Heart right ventricle (tissue), 16 donors: ENCODE measurements around the gene MGLL. TPM values are rescaled to one million over a fixed set of nuclear protein-coding genes. Genes with fewer than 3 reads are reported as not detected.

Experiments
- ATAC-seq, 8 donors: fragments of 200-7000 bp; cut with Tn5 transposase; one replicate each; pipeline ENCODE4 v1.9.1; 2020; ENCODE audit warnings: mild to moderate bottlenecking in 8 of 8, moderate library complexity in 8 of 8, moderate number of reproducible peaks in 1 of 8
- DNase-seq, 2 donors: peaks; one replicate each; pipeline ENCODE4 v3.0.0-alpha.2; 2020
- H3K27ac ChIP-seq, 10 donors: fragments of 200-600 bp; sonication (generic) in 2 of 10; one replicate each; pipeline versions ENCODE4 v1.5.0 to v1.8.0; 2020 to 2022; ENCODE audit warnings: mild to moderate bottlenecking in 3 of 10
- H3K27me3 ChIP-seq, 7 donors: fragments of 200-600 bp; one replicate each; pipeline ENCODE4 v1.8.0; 2021 to 2022; ENCODE audit warnings: mild to moderate bottlenecking in 2 of 7
- H3K36me3 ChIP-seq, 9 donors: fragments of 200-600 bp; sonication (generic) in 1 of 9; one replicate each; pipeline versions ENCODE4 v1.5.0 to v1.8.0; 2020 to 2022; ENCODE audit warnings: mild to moderate bottlenecking in 2 of 9
- H3K4me1 ChIP-seq, 9 donors: fragments of 200-600 bp; sonication (generic) in 1 of 9; one replicate each; pipeline versions ENCODE4 v1.5.0 to v1.8.0; 2020 to 2022; ENCODE audit warnings: mild to moderate bottlenecking in 4 of 9
- H3K4me3 ChIP-seq, 10 donors: fragments of 200-600 bp; sonication (generic) in 2 of 10; one replicate each; pipeline versions ENCODE4 v1.5.0 to v1.8.0; 2020 to 2022; ENCODE audit warnings: mild to moderate bottlenecking in 7 of 10, moderate library complexity in 2 of 10
- H3K9me3 ChIP-seq, 11 donors: fragments of 200-600 bp in 10 of 11; sonication (generic) in 2 of 11; one replicate each; pipeline versions ENCODE4 v1.5.0 to v1.8.0; 2013 to 2022; ENCODE audit warnings: mild to moderate bottlenecking in 2 of 11, control low read depth in 1 of 11, moderate library complexity in 1 of 11
- CTCF ChIP-seq, 9 donors: fragments of 200-600 bp; sonication (generic) in 2 of 9; IDR thresholded peaks; one replicate each; pipeline versions ENCODE4 v1.5.0 to v1.8.0; 2021 to 2022; ENCODE audit warnings: antibody characterized with exemption in 9 of 9, mild to moderate bottlenecking in 5 of 9, moderate library complexity in 1 of 9
- WGBS, 2 donors: extraction: QIAGEN DNeasy Blood & Tissue Kit; methylation state at CpG; one replicate each; pipeline ENCODE4 v1.1.7; 2013; ENCODE audit warnings: inconsistent platforms in 1 of 2; 5-methylcytosine and 5-hydroxymethylcytosine counted together
- intact Hi-C, 10 donors: fragments of 100-400 bp; cut with DNase I; formaldehyde crosslinking; loops; one replicate each; pipeline versions ENCODE4 v1.11.1 to v1.14.2; 2022
- polyA plus RNA-seq, 2 donors: library from polyadenylated mRNA; stranded (reverse); fragments of 200-250 nt; gene quantifications; one replicate each; pipeline ENCODE4 v1.2.3, GENCODE V29; 2013
- total RNA-seq, 10 donors: library from RNA; stranded (reverse); fragmentation: NEBNext Ultra II Directional in 3 of 10; extraction: Animal tissue kit (Norgen Biotek cat#: 25700) in 3 of 10; gene quantifications; one replicate each; pipeline versions ENCODE4 v1.2.1 to v1.2.4, GENCODE V29; 2021 to 2023
- donor health status: Arrhythmogenic right ventricular cardiomyopathy.
- donor health status: ischemic (EF 13 %, LVEDD 7.1; RV severe dilation, severe dysfunction).
- donor health status: healthy with polysubstance abuse.
- donor health status: DM: no; HTN: yes; CAD: no.
- donor health status: DM: no; HTN: no; CAD: no.
- donor health status: ischemic (EF 25% LVEDD 6.9; RV normal size, moderate dysfunction).
- donor health status: ischemic (EF 25% LVEDD 5.7; RV mildly dilated, moderate dysfunction).
- donor health status: healthy.
- donor health status: DM: yes; HTN: yes; CAD: no.
- donor health status: Ischemic cardiomyopathy.
- donor health status: ischemic (EF 35%, LVEDD 5.7; RV mildly dilated, moderate dysfunction).
- donor health status: nonischemic (EF 11% LVEDD 7.7; RV severe dilation, severe dysfunction).
- donor health status: DM: yes; HTN: yes; CAD: no.
- donor health status: PGD.
- donor health status: ischemic (EF 29% LVEDD 5.4; RV normal size, mild dysfunction).
- donor health status: nonischemic (EF 23%, LVEDD 6.1; RV moderate dilation, normal function).

Gene MGLL
- total and polyA plus RNA-seq, 12 donors, result 35.7 to 103 (median 65.2) TPM

GRCh38 chr3:127711896-127712295 is 110.4 kb downstream of the MGLL start:
- Histone ChIP-seq H3K27ac (peak overlapping the region in 9 of 10 donors; percentile 64 to 99 (median 82)), H3K4me3 (no peak overlapping the region), H3K27me3 (no peaks in the 10 kb centered on the region), H3K36me3 (peaks cover 0 to 67% (median 8%) of the 10 kb centered on the region in 9 donors), H3K9me3 (no peaks in the 10 kb centered on the region), H3K4me1 (peaks cover 14 to 100% (median 86%) of the 10 kb centered on the region in 9 donors)
- intact Hi-C loops, result loop anchor here in 1 of 10 donors (5.0 kb wide), 1 partner anchor 35 kb away; no protein-coding TSS in a partner anchor
- WGBS, 2 donors, result 93 to 97% methylated on average over 14 of the region's 14 CpGs
- TF ChIP-seq CTCF (IDR thresholded peaks at IDR 0.05), result no peak
- DNase-seq (no peak), ATAC-seq (no peak)

- Histone ChIP-seq H3K4me1 (peaks cover 14 to 100% (median 85%) of the 10 kb centered on the region in 9 donors), H3K27me3 (no peaks in the 10 kb centered on the region), H3K27ac (peak overlapping the region in 8 of 10 donors; percentile 65 to 99 (median 84)), H3K4me3 (no peak overlapping the region), H3K36me3 (peaks cover 0 to 66% (median 5%) of the 10 kb centered on the region in 9 donors), H3K9me3 (no peaks in the 10 kb centered on the region)
- intact Hi-C loops, result loop anchor here in 1 of 10 donors (5.0 kb wide), 1 partner anchor 36 kb away; no protein-coding TSS in a partner anchor
- no peak for TF ChIP-seq CTCF (IDR thresholded peaks at IDR 0.05)
- 81% methylated on average over 14 of the region's 14 CpGs for WGBS, 2 donors
- no peak for ATAC-seq
- no peak for DNase-seq
Measured at GRCh38 chr3:127711021-127711695, 111.2 kb downstream of the MGLL start.

- Histone ChIP-seq H3K4me3 (no peak overlapping the region), H3K27ac (peak overlapping the region in 9 of 10 donors; percentile 58 to 99 (median 82)), H3K4me1 (peaks cover 14 to 99% (median 77%) of the 10 kb centered on the region in 9 donors), H3K9me3 (no peaks in the 10 kb centered on the region), H3K36me3 (peaks cover 0 to 66% (median 4%) of the 10 kb centered on the region in 9 donors), H3K27me3 (no peaks in the 10 kb centered on the region)
- TF ChIP-seq CTCF (IDR thresholded peaks at IDR 0.05), result no peak
- intact Hi-C loops, result loop anchor here in 1 of 10 donors (5.0 kb wide), 1 partner anchor 37 kb away; no protein-coding TSS in a partner anchor
- WGBS, 2 donors, result 84 to 88% methylated on average over 18 of the region's 18 CpGs
- ATAC-seq (no peak), DNase-seq (no peak)
Measured at GRCh38 chr3:127710155-127710941, 112.0 kb downstream of the MGLL start.

- no peaks in the 10 kb centered on the region for H3K27me3 ChIP-seq
- no peak overlapping the region for H3K4me3 ChIP-seq
- peaks cover 0 to 3% (median 0%) of the 10 kb centered on the region in 11 donors for H3K9me3 ChIP-seq
- no peak for TF ChIP-seq CTCF (IDR thresholded peaks at IDR 0.05)
- intact Hi-C loops, result loop anchor here in 1 of 10 donors (5.0 kb wide), 1 partner anchor 38 kb away; no protein-coding TSS in a partner anchor
- H3K36me3 ChIP-seq, result peaks cover 0 to 66% (median 4%) of the 10 kb centered on the region in 9 donors
- no peak for DNase-seq
- no peak for ATAC-seq
- WGBS, 2 donors, result 73 to 76% methylated on average over 3 of the region's 3 CpGs
- peaks cover 13 to 93% (median 68%) of the 10 kb centered on the region in 9 donors for H3K4me1 ChIP-seq
- peak overlapping the region; percentile 35 to 99 (median 77) for H3K27ac ChIP-seq
Measured at GRCh38 chr3:127709320-127710060, 112.8 kb downstream of the MGLL start.
